Measurements from ENCODE around the gene NCAPG2.

NCAPG2 gene

DNA sequence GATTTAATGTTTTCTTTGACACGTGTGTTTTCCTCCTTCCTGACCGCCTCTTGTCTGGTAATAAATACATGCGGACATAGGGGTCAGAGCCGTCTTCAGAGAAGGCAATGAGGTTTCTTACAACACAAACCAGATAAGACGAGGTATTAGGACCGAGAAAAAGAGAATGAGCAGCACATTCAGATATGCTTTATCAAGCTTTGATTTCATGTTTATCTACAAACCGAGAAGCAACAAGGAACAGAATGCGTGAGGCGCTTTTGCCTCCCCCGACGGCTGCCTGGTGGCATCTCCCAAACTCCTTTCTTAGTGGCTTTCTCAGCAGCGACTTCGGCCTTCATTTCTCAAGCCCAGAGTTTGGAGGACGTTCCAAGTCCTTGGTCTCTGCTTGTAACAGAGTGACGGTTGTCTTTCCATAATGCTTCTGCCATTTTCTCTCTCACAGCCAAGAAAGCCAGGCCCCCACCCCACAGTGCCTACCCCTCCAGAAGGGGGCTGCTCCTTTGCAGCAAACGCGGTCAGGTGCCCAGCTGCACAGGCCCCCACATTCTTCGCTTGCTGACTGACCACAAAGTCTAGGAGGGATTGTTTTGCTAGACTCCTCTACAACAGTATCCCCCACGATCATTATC is 32.6 kb upstream of the NCAPG2 start:
- no peak for DNase-seq
- Histone ChIP-seq H3K4me3 (ENCODE audit: low read depth, low read length) (no peak overlapping the region), H3K9me3 (no peaks in the 10 kb centered on the region), H3K27me3 (no peaks in the 10 kb centered on the region), H3K36me3 (no peaks in the 10 kb centered on the region; the same call in 1 of the 2 replicates), H3K4me1 (no peaks in the 10 kb centered on the region)
- TF ChIP-seq, protein P1, sequence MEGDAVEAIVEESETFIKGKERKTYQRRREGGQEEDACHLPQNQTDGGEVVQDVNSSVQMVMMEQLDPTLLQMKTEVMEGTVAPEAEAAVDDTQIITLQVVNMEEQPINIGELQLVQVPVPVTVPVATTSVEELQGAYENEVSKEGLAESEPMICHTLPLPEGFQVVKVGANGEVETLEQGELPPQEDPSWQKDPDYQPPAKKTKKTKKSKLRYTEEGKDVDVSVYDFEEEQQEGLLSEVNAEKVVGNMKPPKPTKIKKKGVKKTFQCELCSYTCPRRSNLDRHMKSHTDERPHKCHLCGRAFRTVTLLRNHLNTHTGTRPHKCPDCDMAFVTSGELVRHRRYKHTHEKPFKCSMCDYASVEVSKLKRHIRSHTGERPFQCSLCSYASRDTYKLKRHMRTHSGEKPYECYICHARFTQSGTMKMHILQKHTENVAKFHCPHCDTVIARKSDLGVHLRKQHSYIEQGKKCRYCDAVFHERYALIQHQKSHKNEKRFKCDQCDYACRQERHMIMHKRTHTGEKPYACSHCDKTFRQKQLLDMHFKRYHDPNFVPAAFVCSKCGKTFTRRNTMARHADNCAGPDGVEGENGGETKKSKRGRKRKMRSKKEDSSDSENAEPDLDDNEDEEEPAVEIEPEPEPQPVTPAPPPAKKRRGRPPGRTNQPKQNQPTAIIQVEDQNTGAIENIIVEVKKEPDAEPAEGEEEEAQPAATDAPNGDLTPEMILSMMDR (IDR thresholded peaks at IDR 0.05; ENCODE audit: low read depth, low read length) = no peak

GRCh38 chr7:158735935-158736334 is 31.3 kb upstream of the NCAPG2 start:
- no peak overlapping the region for H3K4me3 ChIP-seq (ENCODE audit: low read depth, low read length)
- TF ChIP-seq, protein P1 (IDR thresholded peaks at IDR 0.05; ENCODE audit: low read depth, low read length) = no peak
- no peaks in the 10 kb centered on the region; the same call in 1 of the 2 replicates for H3K36me3 ChIP-seq
- H3K27me3 ChIP-seq = no peaks in the 10 kb centered on the region
- no peaks in the 10 kb centered on the region for H3K9me3 ChIP-seq
- DNase-seq = no peak
- H3K4me1 ChIP-seq = no peaks in the 10 kb centered on the region

- Histone ChIP-seq H3K4me3 (ENCODE audit: low read depth, low read length) (no peak overlapping the region), H3K9me3 (no peaks in the 10 kb centered on the region), H3K27me3 (no peaks in the 10 kb centered on the region), H3K4me1 (no peaks in the 10 kb centered on the region), H3K36me3 (no peaks in the 10 kb centered on the region; the same call in 1 of the 2 replicates)
- TF ChIP-seq, protein P1 (IDR thresholded peaks at IDR 0.05; ENCODE audit: low read depth, low read length) = no peak
- DNase-seq = no peak
Measured at GRCh38 chr7:158734861-158735260, 30.3 kb upstream of the NCAPG2 start.

GRCh38 chr7:158733775-158734494 is 29.3 kb upstream of the NCAPG2 start:
- Histone ChIP-seq H3K9me3 (no peaks in the 10 kb centered on the region), H3K27me3 (no peaks in the 10 kb centered on the region), H3K4me3 (ENCODE audit: low read depth, low read length) (no peak overlapping the region), H3K4me1 (no peaks in the 10 kb centered on the region), H3K36me3 (no peaks in the 10 kb centered on the region; the same call in 1 of the 2 replicates)
- no peak for DNase-seq
- TF ChIP-seq, protein P1 (IDR thresholded peaks at IDR 0.05; ENCODE audit: low read depth, low read length) = 0 out of 2 replicates have a peak, but pooled peaks have one; percentile 14

- Histone ChIP-seq H3K27me3 (no peaks in the 10 kb centered on the region), H3K4me3 (ENCODE audit: low read depth, low read length) (no peak overlapping the region), H3K4me1 (no peaks in the 10 kb centered on the region), H3K36me3 (no peaks in the 10 kb centered on the region; the same call in 1 of the 2 replicates), H3K9me3 (no peaks in the 10 kb centered on the region)
- TF ChIP-seq, protein P1 (IDR thresholded peaks at IDR 0.05; ENCODE audit: low read depth, low read length) = no peak
- no peak for DNase-seq
Measured at GRCh38 chr7:158733220-158733519, 28.6 kb upstream of the NCAPG2 start.
